GM10248 (cell line): ENCODE data around the gene ITPRIP.

Experiments used
- CTCF ChIA-PET: fragments of 300-600 bp; sonication (Branson Sonifier 250); formaldehyde crosslinking; extraction: SDS; loops from one replicate; lab custom pipeline; 2021; ENCODE audit warnings: antibody characterized with exemption; lab: Yijun Ruan, JAX
- POLR2A ChIA-PET: fragments of 350-650 bp; sonication (Branson Sonifier 250); formaldehyde crosslinking; extraction: SDS; loops from one replicate; lab custom pipeline; 2020; ENCODE audit warnings: antibody characterized with exemption; lab: Yijun Ruan, JAX
- DNase-seq: peaks from one replicate; pipeline ENCODE4 v3.0.0; 2012; ENCODE audit errors: extremely low spot score
- CTCF ChIP-seq: IDR thresholded peaks from 2 replicates; pipeline ENCODE4 v1.5.1; 2012; ENCODE audit warnings: mild to moderate bottlenecking, low read depth; ENCODE audit errors: extremely low read depth, missing control alignments, control extremely low read depth

The ITPRIP gene

DNA sequence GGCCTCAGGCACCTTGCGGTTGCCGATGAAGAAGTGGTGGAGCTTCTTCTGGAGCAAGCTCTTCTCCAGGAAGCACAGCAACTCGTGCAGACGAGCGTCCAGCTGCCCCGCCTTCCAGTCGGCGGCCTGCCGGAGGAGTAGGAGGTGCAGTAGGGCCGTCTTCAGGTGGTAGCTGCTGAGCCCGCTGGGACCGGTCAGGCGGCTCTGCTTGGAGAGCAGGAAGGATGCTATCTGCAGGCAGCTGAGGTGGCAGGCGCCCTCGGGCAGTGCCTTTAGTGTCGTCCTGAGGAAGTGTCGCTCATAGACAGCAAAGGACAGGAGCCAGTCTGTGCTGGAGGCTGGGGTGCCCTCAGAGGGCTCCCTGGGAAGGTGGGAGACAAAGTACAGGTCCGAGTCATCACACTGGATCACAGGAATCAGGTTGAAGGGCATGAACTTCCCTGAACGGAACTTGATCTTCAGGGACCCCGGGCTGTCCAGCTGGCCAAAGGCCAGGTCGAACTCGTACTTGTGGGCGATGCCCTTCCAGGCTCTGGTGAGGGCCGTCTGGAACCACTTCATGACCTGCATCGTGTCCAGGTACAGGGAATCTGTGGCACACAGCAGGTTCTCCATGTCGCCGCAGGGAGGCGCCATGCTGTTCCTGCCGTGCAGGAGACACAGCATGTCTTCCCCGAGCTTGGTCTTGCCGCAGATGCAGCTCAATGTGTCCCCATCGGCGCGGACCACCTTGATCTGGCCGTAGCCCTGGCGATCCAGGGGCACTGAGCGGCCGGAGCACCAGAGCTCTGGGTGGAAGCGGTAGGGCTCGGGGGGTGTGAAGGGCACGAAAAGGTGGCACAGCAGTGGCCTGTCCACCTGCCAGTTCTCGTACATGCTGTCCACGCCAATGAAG lies 23.4 kb downstream of the ITPRIP start:
- TF ChIP-seq CTCF = no peak
- ChIA-PET CTCF (interaction anchor here (1.0 to 5.6 kb wide), 6 partner anchors 9 to 39 kb away, joined by 3 to 57 read pairs (median 10); partner anchors contain the start of genes CFAP58 and ITPRIP), POLR2A (no interaction called here)
- no peak for DNase-seq

DNA sequence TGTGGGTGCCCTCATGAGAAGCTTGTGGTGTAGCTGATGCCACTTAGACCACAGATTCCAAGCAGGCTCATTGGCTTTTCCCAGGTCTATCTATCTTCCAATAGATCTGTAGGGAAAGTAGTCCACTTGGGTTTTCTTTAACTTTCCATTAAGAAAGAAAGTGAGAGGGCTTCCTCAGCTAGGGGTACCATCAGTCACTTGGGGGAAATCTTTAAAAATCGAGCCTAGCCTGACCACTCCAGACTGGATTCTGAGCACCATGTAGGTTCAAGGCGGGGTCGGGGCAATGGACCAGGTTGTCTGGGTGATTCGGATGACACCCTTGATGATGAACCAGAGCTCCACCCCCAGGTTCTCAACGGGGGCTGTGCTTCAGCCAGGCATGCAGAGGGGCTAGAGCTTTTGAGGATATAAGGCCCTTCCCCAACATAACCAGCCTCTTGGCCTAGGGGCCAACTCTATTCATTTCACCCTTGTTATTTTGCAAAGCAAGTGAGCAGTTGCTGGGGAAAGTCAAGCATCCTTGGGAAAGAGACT lies 27.0 kb downstream of the ITPRIP start:
- ChIA-PET POLR2A (no interaction called here), CTCF (interaction anchor here (0.8 to 4.4 kb wide), 6 partner anchors 8 to 43 kb away, joined by 3 to 57 read pairs (median 4); partner anchors contain the start of gene CFAP58)
- DNase-seq = no peak
- TF ChIP-seq CTCF = no peak

DNA sequence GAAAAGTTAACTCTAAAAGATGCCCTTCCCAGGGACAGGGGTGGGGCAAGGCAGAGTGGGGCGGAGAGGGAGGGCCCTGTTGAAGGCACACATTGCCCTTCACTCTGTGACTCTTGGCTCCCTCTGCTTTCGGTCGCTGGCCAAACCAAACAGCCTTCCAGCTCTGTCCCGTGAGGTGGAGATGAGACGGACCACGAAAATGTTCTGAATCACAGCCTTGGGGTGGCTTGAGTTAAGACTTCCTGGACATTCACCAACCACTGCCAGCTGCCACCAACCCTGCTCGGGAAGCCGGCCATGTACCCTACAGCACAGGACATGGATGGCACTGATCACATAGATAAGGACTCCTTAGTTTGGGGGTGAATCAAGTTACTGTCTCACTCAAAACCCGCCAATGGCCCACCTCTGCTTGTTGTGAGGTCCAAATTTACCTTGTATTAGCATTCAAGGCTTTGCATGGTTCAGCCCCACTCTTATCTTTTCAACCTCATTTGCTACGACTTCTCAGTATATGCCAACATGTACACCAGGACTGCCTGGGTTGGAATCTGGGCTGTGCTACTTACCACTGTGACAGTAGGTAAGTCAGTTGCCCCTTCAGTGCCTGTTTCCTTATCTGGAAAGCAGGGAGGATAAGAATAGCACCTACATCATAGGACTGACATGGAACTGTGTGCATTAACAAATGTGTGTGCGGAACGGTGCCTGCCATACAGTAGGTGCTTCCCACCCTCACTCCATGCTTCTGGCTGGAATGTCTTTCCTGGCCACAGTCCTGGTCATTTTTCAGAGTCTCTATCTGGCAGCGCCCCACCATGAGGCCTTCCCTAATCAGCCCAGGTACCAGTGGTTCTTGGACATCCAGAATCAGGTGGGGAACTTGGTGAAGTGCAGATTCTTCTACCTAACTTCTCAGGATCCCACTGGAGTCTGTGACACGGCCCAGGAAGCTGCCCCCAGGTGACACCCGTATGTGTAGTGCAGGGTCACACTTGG lies 28.0 kb downstream of the ITPRIP start:
- no peak for DNase-seq
- TF ChIP-seq CTCF = no peak

DNA sequence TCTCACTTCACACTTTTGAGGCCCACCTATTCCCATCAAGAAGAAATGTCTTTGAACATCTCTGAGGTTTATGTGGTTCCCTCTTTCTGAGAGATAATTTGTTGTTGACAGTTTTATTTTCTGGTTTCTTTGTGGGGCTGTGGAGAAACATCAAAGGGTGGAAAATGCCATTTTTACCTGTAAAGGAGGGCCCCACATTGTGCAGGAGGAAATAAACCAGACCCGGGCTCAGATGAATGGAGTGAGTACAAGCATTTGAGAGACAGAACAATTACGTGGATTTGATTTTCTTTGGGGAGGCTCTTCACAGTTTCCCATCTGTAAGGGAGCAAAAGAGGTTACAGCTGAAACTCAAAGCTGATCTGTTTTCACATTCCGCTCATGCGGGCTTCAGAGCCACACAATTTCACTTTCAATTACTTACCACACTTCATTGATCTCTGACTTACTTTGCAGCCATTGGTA lies 29.8 kb downstream of the ITPRIP start:
- peak; percentile 58 for DNase-seq

More for the DNA sequence above, 28.0 kb downstream of the ITPRIP start:
- POLR2A ChIA-PET = no interaction called here
- CTCF ChIA-PET = interaction anchor here (1.3 to 8.3 kb wide), 5 partner anchors 17 to 38 kb away, joined by 4 to 215 read pairs (median 61); partner anchors contain the start of gene ITPRIP

More for the DNA sequence above, 29.8 kb downstream of the ITPRIP start:
- POLR2A ChIA-PET = no interaction called here
- TF ChIP-seq CTCF = no peak
- CTCF ChIA-PET = interaction anchor here (1.1 to 8.3 kb wide), 6 partner anchors 14 to 73 kb away, joined by 3 to 215 read pairs (median 47); partner anchors contain the start of gene ITPRIP
